HEK293 (cell line): ENCODE results near the gene SNRNP40.

Experiments
- CTCF ChIA-PET: fragments of 350-600 bp; formaldehyde crosslinking; extraction: SDS; loops from one replicate; lab custom pipeline; 2021; ENCODE audit warnings: antibody characterized with exemption; lab: Yijun Ruan, JAX
- POLR2A ChIA-PET: fragments of 300-600 bp; formaldehyde crosslinking; extraction: SDS; loops from one replicate; lab custom pipeline; 2020; ENCODE audit warnings: antibody characterized with exemption, inconsistent platforms; lab: Yijun Ruan, JAX
- H3K27ac ChIP-seq: fragments of 200-500 bp; sonication (Bioruptor generic); 2 replicates; pipeline ENCODE4 v1.5.1; 2014; ENCODE audit warnings: low read depth, low read length, control low read depth, inconsistent platforms; ENCODE audit errors: extremely low read depth
- H3K36me3 ChIP-seq, 2 experiments: fragments of 200-500 bp in 1 of 2; sonication (Bioruptor generic) in 1 of 2; 1 replicate in 1 of 2; 2 replicates in 1 of 2; pipeline ENCODE4 v1.5.1; 2014 to 2017; ENCODE audit warnings: inconsistent platforms in 2 of 2, low read length in 2 of 2; ENCODE audit not compliant: control insufficient read depth in 2 of 2, insufficient read depth in 1 of 2
- H3K4me1 ChIP-seq: fragments of 200-500 bp; sonication (Bioruptor generic); 2 replicates; pipeline ENCODE4 v1.5.1; 2014; ENCODE audit warnings: mild to moderate bottlenecking, low read length, inconsistent platforms; ENCODE audit not compliant: control insufficient read depth, insufficient read depth
- H3K4me3 ChIP-seq: 2 replicates; pipeline ENCODE4 v1.5.1; 2011; ENCODE audit warnings: low read depth, mild to moderate bottlenecking, control low read depth, low read length, moderate library complexity
- H3K9me3 ChIP-seq: fragments of 200-500 bp; sonication (Bioruptor generic); 2 replicates; pipeline ENCODE4 v1.5.1; 2014; ENCODE audit warnings: low read depth, low read length, inconsistent platforms; ENCODE audit not compliant: control insufficient read depth, insufficient read depth
- BCL11B ChIP-seq: fragments of 450-650 bp; formaldehyde crosslinking; IDR thresholded peaks from 2 replicates; pipeline ENCODE4 v1.5.1; 2016; ENCODE audit warnings: low read depth, missing biosample characterization, missing genetic modification characterization
- FEZF1 ChIP-seq: fragments of 450-650 bp; formaldehyde crosslinking; IDR thresholded peaks from 2 replicates; pipeline ENCODE4 v1.5.1; 2016; ENCODE audit warnings: missing biosample characterization, missing genetic modification characterization
- HOXD13 ChIP-seq: sonication (generic); formaldehyde crosslinking; IDR thresholded peaks from 2 replicates; pipeline ENCODE4 v1.8.0; 2022; ENCODE audit warnings: missing genetic modification reagents, borderline replicate concordance
- REPIN1 ChIP-seq: fragments of 450-650 bp; formaldehyde crosslinking; IDR thresholded peaks from 2 replicates; pipeline ENCODE4 v1.5.1; 2017; ENCODE audit warnings: missing biosample characterization, missing genetic modification characterization, low read depth
- SETDB1 ChIP-seq: IDR thresholded peaks from one replicate; pipeline ENCODE4 v1.6.1; 2017; ENCODE audit warnings: mild to moderate bottlenecking, low read length, moderate library complexity, mixed read lengths; ENCODE audit not compliant: insufficient read length
- ZBTB21 ChIP-seq: fragments of 450-650 bp; formaldehyde crosslinking; IDR thresholded peaks from 2 replicates; pipeline ENCODE4 v1.5.1; 2017; ENCODE audit warnings: missing biosample characterization, missing genetic modification characterization
- ZBTB6 ChIP-seq: fragments of 450-650 bp; formaldehyde crosslinking; IDR thresholded peaks from 2 replicates; pipeline ENCODE4 v1.5.1; 2017; ENCODE audit warnings: missing biosample characterization, missing genetic modification characterization
- ZNF121 ChIP-seq: fragments of 450-650 bp; formaldehyde crosslinking; IDR thresholded peaks from 2 replicates; pipeline ENCODE4 v1.5.1; 2016; ENCODE audit warnings: missing biosample characterization, missing genetic modification characterization
- ZNF223 ChIP-seq: fragments of 450-650 bp; formaldehyde crosslinking; IDR thresholded peaks from 2 replicates; pipeline ENCODE4 v1.5.1; 2016; ENCODE audit warnings: missing biosample characterization, missing genetic modification characterization
- ZNF394 ChIP-seq: fragments of 450-650 bp; formaldehyde crosslinking; IDR thresholded peaks from 2 replicates; pipeline ENCODE4 v1.5.1; 2016; ENCODE audit warnings: missing biosample characterization, missing genetic modification characterization, mild to moderate bottlenecking, moderate library complexity, borderline replicate concordance
- ZNF600 ChIP-seq: fragments of 450-650 bp; formaldehyde crosslinking; IDR thresholded peaks from 2 replicates; pipeline ENCODE4 v1.5.1; 2016; ENCODE audit warnings: missing biosample characterization, missing genetic modification characterization
- ZNF664 ChIP-seq: fragments of 450-650 bp; formaldehyde crosslinking; IDR thresholded peaks from 2 replicates; pipeline ENCODE4 v1.5.1; 2016; ENCODE audit warnings: missing biosample characterization, missing genetic modification characterization
- ZNF792 ChIP-seq: fragments of 450-650 bp; formaldehyde crosslinking; IDR thresholded peaks from 2 replicates; pipeline ENCODE4 v1.5.1; 2016; ENCODE audit warnings: missing biosample characterization, missing genetic modification characterization
- ZXDB ChIP-seq: fragments of 450-650 bp; formaldehyde crosslinking; IDR thresholded peaks from 2 replicates; pipeline ENCODE4 v1.5.1; 2016; ENCODE audit warnings: missing biosample characterization, missing genetic modification characterization
- TF ChIP-seq, protein P1 (sequence below): fragments of 450-650 bp; IDR thresholded peaks from 2 replicates; pipeline ENCODE4 v1.5.1; 2018; ENCODE audit warnings: missing biosample characterization, mild to moderate bottlenecking, missing genetic modification characterization
- TF ChIP-seq, protein P2 (sequence below): fragments of 450-650 bp; formaldehyde crosslinking; IDR thresholded peaks from 2 replicates; pipeline ENCODE4 v1.5.1; 2016; ENCODE audit warnings: missing biosample characterization, missing genetic modification characterization
- TF ChIP-seq, protein P3 (sequence below): fragments of 450-650 bp; formaldehyde crosslinking; IDR thresholded peaks from 2 replicates; pipeline ENCODE4 v1.5.1; 2016; ENCODE audit warnings: missing biosample characterization, missing genetic modification characterization, low read depth
- TF ChIP-seq, protein P4 (sequence below): fragments of 450-650 bp; formaldehyde crosslinking; IDR thresholded peaks from 2 replicates; pipeline ENCODE4 v1.5.1; 2016; ENCODE audit warnings: missing biosample characterization, missing genetic modification characterization

Gene SNRNP40

GRCh38 chr1:31238612-31238985, 58.0 kb downstream of the SNRNP40 start:
- Histone ChIP-seq H3K27ac (no peak overlapping the region), H3K4me1 (no peaks in the 10 kb centered on the region), H3K36me3 (no peaks in the 10 kb centered on the region), H3K9me3 (no peaks in the 10 kb centered on the region), H3K4me3 (no peak overlapping the region)
- CTCF ChIA-PET: no interaction called here
- POLR2A ChIA-PET: no interaction called here
- TF ChIP-seq, protein P1, sequence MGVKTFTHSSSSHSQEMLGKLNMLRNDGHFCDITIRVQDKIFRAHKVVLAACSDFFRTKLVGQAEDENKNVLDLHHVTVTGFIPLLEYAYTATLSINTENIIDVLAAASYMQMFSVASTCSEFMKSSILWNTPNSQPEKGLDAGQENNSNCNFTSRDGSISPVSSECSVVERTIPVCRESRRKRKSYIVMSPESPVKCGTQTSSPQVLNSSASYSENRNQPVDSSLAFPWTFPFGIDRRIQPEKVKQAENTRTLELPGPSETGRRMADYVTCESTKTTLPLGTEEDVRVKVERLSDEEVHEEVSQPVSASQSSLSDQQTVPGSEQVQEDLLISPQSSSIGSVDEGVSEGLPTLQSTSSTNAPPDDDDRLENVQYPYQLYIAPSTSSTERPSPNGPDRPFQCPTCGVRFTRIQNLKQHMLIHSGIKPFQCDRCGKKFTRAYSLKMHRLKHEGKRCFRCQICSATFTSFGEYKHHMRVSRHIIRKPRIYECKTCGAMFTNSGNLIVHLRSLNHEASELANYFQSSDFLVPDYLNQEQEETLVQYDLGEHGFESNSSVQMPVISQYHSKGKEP (tag by site-specific recombination): no peak
- TF ChIP-seq, protein P2, sequence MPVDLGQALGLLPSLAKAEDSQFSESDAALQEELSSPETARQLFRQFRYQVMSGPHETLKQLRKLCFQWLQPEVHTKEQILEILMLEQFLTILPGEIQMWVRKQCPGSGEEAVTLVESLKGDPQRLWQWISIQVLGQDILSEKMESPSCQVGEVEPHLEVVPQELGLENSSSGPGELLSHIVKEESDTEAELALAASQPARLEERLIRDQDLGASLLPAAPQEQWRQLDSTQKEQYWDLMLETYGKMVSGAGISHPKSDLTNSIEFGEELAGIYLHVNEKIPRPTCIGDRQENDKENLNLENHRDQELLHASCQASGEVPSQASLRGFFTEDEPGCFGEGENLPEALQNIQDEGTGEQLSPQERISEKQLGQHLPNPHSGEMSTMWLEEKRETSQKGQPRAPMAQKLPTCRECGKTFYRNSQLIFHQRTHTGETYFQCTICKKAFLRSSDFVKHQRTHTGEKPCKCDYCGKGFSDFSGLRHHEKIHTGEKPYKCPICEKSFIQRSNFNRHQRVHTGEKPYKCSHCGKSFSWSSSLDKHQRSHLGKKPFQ: no peak
- TF ChIP-seq ZNF223 (tag by site-specific recombination) (0 out of 2 replicates have a peak, but pooled peaks have one; percentile 22), ZXDB (no peak)

GRCh38 chr1:31234870-31235269, 61.7 kb downstream of the SNRNP40 start:
- H3K9me3 ChIP-seq: no peaks in the 10 kb centered on the region
- ChIA-PET CTCF (interaction anchor here (0.7 to 1.1 kb wide), 5 partner anchors 50 to 315 kb away, joined by 3 to 4 read pairs (median 3); no protein-coding TSS in a partner anchor), POLR2A (interaction anchor here (0.6 kb wide), 1 partner anchor 17 kb away, joined by 3 read pairs; no protein-coding TSS in a partner anchor)
- H3K36me3 ChIP-seq: no peaks in the 10 kb centered on the region
- TF ChIP-seq, protein P3, sequence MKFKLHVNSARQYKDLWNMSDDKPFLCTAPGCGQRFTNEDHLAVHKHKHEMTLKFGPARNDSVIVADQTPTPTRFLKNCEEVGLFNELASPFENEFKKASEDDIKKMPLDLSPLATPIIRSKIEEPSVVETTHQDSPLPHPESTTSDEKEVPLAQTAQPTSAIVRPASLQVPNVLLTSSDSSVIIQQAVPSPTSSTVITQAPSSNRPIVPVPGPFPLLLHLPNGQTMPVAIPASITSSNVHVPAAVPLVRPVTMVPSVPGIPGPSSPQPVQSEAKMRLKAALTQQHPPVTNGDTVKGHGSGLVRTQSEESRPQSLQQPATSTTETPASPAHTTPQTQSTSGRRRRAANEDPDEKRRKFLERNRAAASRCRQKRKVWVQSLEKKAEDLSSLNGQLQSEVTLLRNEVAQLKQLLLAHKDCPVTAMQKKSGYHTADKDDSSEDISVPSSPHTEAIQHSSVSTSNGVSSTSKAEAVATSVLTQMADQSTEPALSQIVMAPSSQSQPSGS (tag by site-specific recombination): peak; percentile 65
- TF ChIP-seq FEZF1 (tag by site-specific recombination) (peak; percentile 96), ZNF600 (tag by site-specific recombination) (no peak), SETDB1 (no peak), HOXD13 (CRISPR knock-in tag) (no peak), ZNF792 (tag by site-specific recombination) (no peak), BCL11B (tag by site-specific recombination) (no peak), REPIN1 (tag by site-specific recombination) (no peak), ZNF121 (tag by site-specific recombination) (no peak), ZBTB6 (tag by site-specific recombination) (no peak), ZNF664 (tag by site-specific recombination) (peak; percentile 82), ZBTB21 (tag by site-specific recombination) (no peak), ZNF394 (tag by site-specific recombination) (0 out of 2 replicates have a peak, but pooled peaks have one; percentile 11)
- TF ChIP-seq, protein P4, sequence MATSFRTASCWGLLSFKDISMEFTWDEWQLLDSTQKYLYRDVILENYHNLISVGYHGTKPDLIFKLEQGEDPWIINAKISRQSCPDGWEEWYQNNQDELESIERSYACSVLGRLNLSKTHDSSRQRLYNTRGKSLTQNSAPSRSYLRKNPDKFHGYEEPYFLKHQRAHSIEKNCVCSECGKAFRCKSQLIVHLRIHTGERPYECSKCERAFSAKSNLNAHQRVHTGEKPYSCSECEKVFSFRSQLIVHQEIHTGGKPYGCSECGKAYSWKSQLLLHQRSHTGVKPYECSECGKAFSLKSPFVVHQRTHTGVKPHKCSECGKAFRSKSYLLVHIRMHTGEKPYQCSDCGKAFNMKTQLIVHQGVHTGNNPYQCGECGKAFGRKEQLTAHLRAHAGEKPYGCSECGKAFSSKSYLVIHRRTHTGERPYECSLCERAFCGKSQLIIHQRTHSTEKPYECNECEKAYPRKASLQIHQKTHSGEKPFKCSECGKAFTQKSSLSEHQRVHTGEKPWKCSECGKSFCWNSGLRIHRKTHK (tag by site-specific recombination): no peak
- H3K27ac ChIP-seq: no peak overlapping the region
- H3K4me1 ChIP-seq: no peaks in the 10 kb centered on the region
- no peak overlapping the region for H3K4me3 ChIP-seq
